AG04449 (cell line): ENCODE data around the gene MRAS.

Experiments used
- CTCF ChIA-PET: fragments of 350-600 bp; formaldehyde crosslinking; extraction: SDS; loops from one replicate; lab custom pipeline; 2021; ENCODE audit warnings: antibody characterized with exemption; lab: Yijun Ruan, JAX
- POLR2A ChIA-PET: fragments of 400-600, 350-600 bp; formaldehyde crosslinking; extraction: SDS; loops from one replicate; lab custom pipeline; 2020; ENCODE audit warnings: antibody characterized with exemption, inconsistent platforms; lab: Yijun Ruan, JAX
- DNase-seq: peaks from one replicate; pipeline ENCODE4 v3.0.0-alpha.2; 2010; ENCODE audit warnings: low read depth, low spot score
- H3K4me3 ChIP-seq: 2 replicates; pipeline ENCODE4 v1.5.1; 2011; ENCODE audit warnings: low read depth, mild to moderate bottlenecking, control low read depth, low read length
- CTCF ChIP-seq: IDR thresholded peaks from one replicate; pipeline ENCODE4 v1.5.1; 2011; ENCODE audit warnings: mild to moderate bottlenecking, moderate library complexity, low read length, control low read depth, inconsistent platforms; ENCODE audit not compliant: insufficient read depth; ENCODE audit errors: missing control alignments

MRAS gene

GRCh38 chr3:138314751-138315150, 33.6 kb upstream of the MRAS start:
- no peak overlapping the region for H3K4me3 ChIP-seq
- no peak for TF ChIP-seq CTCF
- POLR2A ChIA-PET = no interaction called here
- DNase-seq = no peak
- CTCF ChIA-PET = interaction anchor here (1.0 to 3.0 kb wide), 4 partner anchors 10 to 17 kb away, joined by 3 to 11 read pairs (median 6); partner anchors contain the start of gene NME9

GRCh38 chr3:138317687-138318086, 30.7 kb upstream of the MRAS start:
- DNase-seq = no peak
- ChIA-PET CTCF (interaction anchor here (1.1 to 1.4 kb wide), 2 partner anchors 8 to 11 kb away, joined by 3 to 6 read pairs; no protein-coding TSS in a partner anchor), POLR2A (no interaction called here)
- H3K4me3 ChIP-seq = no peak overlapping the region
- no peak for TF ChIP-seq CTCF

GRCh38 chr3:138323971-138324370, 24.4 kb upstream of the MRAS start:
- POLR2A ChIA-PET = no interaction called here
- H3K4me3 ChIP-seq = no peak overlapping the region
- no peak for DNase-seq
- CTCF ChIA-PET = interaction anchor here (1.6 kb wide), 1 partner anchor 16 kb away, joined by 3 read pairs; no protein-coding TSS in a partner anchor
- no peak for TF ChIP-seq CTCF

GRCh38 chr3:138325990-138326389, 22.4 kb upstream of the MRAS start:
- TF ChIP-seq CTCF = no peak
- ChIA-PET CTCF (interaction anchor here (0.6 to 2.1 kb wide), 5 partner anchors 9 to 100 kb away, joined by 3 to 11 read pairs (median 5); no protein-coding TSS in a partner anchor), POLR2A (no interaction called here)
- H3K4me3 ChIP-seq = no peak overlapping the region
- no peak for DNase-seq

- no peak for DNase-seq
- CTCF ChIA-PET = interaction anchor here (0.7 to 2.1 kb wide), 6 partner anchors 13 to 99 kb away, joined by 3 to 13 read pairs (median 5); partner anchors contain the start of gene MRAS
- POLR2A ChIA-PET = no interaction called here
Measured at GRCh38 chr3:138326866-138327595, 21.3 kb upstream of the MRAS start.

More at GRCh38 chr3:138326866-138327595, 21.3 kb upstream of the MRAS start:
- H3K4me3 ChIP-seq = no peak overlapping the region
- TF ChIP-seq CTCF = no peak
